Measurements from ENCODE around the gene FOXP3.

Gene FOXP3

GRCh38 chrX:49214996-49215526 lies 49.4 kb downstream of the FOXP3 start:
- DNase-seq (ENCODE audit: low read depth in 2 of 2), result no peak

GRCh38 chrX:49214416-49214815 lies 50.1 kb downstream of the FOXP3 start:
- no peak for DNase-seq (ENCODE audit: low read depth in 2 of 2)

GRCh38 chrX:49212861-49213260 lies 51.6 kb downstream of the FOXP3 start:
- no peak for DNase-seq (ENCODE audit: low read depth in 2 of 2)

- DNase-seq (ENCODE audit: low read depth in 2 of 2), result no peak
Measured at GRCh38 chrX:49212209-49212608, 52.3 kb downstream of the FOXP3 start.

GRCh38 chrX:49211074-49211473 lies 53.4 kb downstream of the FOXP3 start:
- DNase-seq (ENCODE audit: low read depth in 2 of 2), result no peak

GRCh38 chrX:49210406-49210805 lies 54.1 kb downstream of the FOXP3 start:
- no peak for DNase-seq (ENCODE audit: low read depth in 2 of 2)

- DNase-seq (ENCODE audit: low read depth in 2 of 2), result no peak
Measured at GRCh38 chrX:49209434-49210251, 54.9 kb downstream of the FOXP3 start.

- no peak for DNase-seq (ENCODE audit: low read depth in 2 of 2)
Measured at GRCh38 chrX:49208399-49208798, 56.1 kb downstream of the FOXP3 start.

- no peak for DNase-seq (ENCODE audit: low read depth in 2 of 2)
Measured at GRCh38 chrX:49206543-49206942, 58.0 kb downstream of the FOXP3 start.

GRCh38 chrX:49205443-49205842 lies 59.1 kb downstream of the FOXP3 start:
- no peak for DNase-seq (ENCODE audit: low read depth in 2 of 2)

GRCh38 chrX:49204709-49205108 lies 59.8 kb downstream of the FOXP3 start:
- no peak for DNase-seq (ENCODE audit: low read depth in 2 of 2)

GRCh38 chrX:49204017-49204416 lies 60.5 kb downstream of the FOXP3 start:
- no peak for DNase-seq (ENCODE audit: low read depth in 2 of 2)

GRCh38 chrX:49203536-49203935 lies 61.0 kb downstream of the FOXP3 start:
- no peak for DNase-seq (ENCODE audit: low read depth in 2 of 2)

- DNase-seq (ENCODE audit: low read depth in 2 of 2), result no peak
Measured at GRCh38 chrX:49202022-49202421, 62.5 kb downstream of the FOXP3 start.
